NB4 (cell line): ENCODE results near the gene RSRC1.
"Not testable (repeated sequence)": the region's sequence is repeated elsewhere in the genome, so short reads cannot be mapped to it uniquely, and the experiment has no call there.

ENCODE experiments used
- DNase-seq: peaks from one replicate; pipeline ENCODE4 v3.0.0; 2010; ENCODE audit warnings: low read depth
- H3K4me3 ChIP-seq: one replicate; pipeline ENCODE4 v1.5.1; 2011; ENCODE audit warnings: mild to moderate bottlenecking, low read depth, low read length, moderate library complexity
- CTCF ChIP-seq: IDR thresholded peaks from one replicate; pipeline ENCODE4 v1.5.1; 2012; ENCODE audit warnings: low read depth, low read length
- MAX ChIP-seq: IDR thresholded peaks from 2 replicates; pipeline ENCODE4 v1.6.1; 2011; ENCODE audit warnings: low read depth, low read length
- MYC ChIP-seq: IDR thresholded peaks from 2 replicates; pipeline ENCODE4 v1.6.1; 2011; ENCODE audit warnings: low read depth, low read length
- POLR2A ChIP-seq: IDR thresholded peaks from 2 replicates; pipeline ENCODE4 v1.6.1; 2011; ENCODE audit warnings: mild to moderate bottlenecking; ENCODE audit not compliant: insufficient read length; ENCODE audit errors: extremely low read depth

The RSRC1 gene

GRCh38 chr3:158402590-158402989, 292.7 kb downstream of the RSRC1 start:
- no peak for TF ChIP-seq CTCF
- TF ChIP-seq POLR2A = no peak
- no peak for TF ChIP-seq MYC
- TF ChIP-seq MAX = no peak
- no peak overlapping the region for H3K4me3 ChIP-seq
- no peak for DNase-seq

DNA sequence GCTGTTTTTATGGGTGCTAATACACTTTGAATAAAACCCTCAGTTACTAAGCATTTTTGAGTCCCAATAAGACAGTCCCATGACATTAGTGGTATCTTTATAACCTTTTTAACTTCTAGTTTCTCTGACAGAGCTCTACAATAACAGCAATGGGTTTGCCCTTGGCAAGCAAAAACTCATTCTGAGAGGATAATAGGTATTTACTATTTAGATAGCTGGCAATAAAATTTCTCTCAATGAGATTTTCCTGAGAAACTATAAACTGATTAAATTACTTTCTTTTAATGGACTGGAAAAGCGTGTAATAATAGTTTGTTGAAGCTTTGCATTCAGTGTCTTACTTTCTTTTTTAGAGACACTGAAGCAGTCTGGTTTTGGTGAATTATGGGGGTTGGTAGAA, 293.1 kb downstream of the RSRC1 start:
- no peak for DNase-seq
- TF ChIP-seq POLR2A (no peak), CTCF (no peak), MAX (no peak), MYC (no peak)
- no peak overlapping the region for H3K4me3 ChIP-seq

GRCh38 chr3:158404131-158404718, 294.3 kb downstream of the RSRC1 start:
- no peak for DNase-seq
- H3K4me3 ChIP-seq = no peak overlapping the region
- TF ChIP-seq MAX (no peak), CTCF (no peak), MYC (no peak), POLR2A (no peak)

DNA sequence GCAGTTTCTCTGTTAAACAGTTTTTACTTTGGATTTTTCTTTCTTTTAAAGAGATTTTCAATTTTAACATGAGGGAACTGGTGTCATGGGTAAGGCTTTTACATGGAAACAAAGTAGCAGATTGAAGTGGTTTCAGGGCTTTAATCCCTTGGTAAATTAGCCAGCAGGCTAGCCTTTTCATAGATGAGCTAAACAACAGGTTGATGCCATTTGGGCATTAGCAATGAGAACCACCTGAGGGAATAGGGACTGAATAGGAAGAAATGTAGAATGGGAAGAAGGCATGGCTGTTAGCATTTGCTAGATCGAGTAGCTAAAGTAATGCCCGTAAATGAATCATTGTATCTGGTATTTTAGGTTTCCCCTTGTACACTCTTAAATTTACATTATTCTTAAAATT, 295.6 kb downstream of the RSRC1 start:
- DNase-seq = no peak
- no peak for TF ChIP-seq MAX
- no peak for TF ChIP-seq CTCF
- no peak overlapping the region for H3K4me3 ChIP-seq

- H3K4me3 ChIP-seq = no peak overlapping the region
- TF ChIP-seq POLR2A (no peak), CTCF (no peak), MYC (no peak), MAX (no peak)
- no peak for DNase-seq
These were observed 298.1 kb downstream of the RSRC1 start for GRCh38 chr3:158407844-158408517.

DNA sequence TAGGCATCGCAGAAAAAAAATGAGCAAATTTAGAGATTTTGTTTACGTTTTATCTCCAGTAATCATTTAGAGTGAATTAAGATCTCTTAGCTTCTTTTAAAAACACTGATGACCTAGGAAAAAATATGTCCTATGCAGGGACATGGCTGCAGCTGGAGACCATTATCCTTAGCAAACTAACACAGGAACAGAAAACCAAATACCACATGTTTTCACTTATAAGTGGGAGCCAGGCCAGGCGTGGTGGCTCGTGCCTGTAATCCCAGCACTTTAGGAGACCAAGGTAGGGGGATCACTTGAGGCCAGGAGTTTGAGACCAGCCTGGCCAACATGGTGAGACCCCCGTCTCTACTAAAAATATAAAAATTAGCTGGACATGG, 298.6 kb downstream of the RSRC1 start:
- DNase-seq, H3K4me3 ChIP-seq: not testable (repeated sequence)
